PFSK-1 (cell line): ENCODE results near the gene CFAP299.

Experiments used
- FOXP2 ChIP-seq: optimal IDR thresholded peaks from 2 replicates; pipeline ENCODE3; 2011; ENCODE audit warnings: borderline replicate concordance, control low read depth, inconsistent platforms; ENCODE audit not compliant: insufficient read depth; ENCODE audit errors: extremely low read length, extremely low read depth
- POLR2AphosphoS5 ChIP-seq: IDR thresholded peaks from 2 replicates; pipeline ENCODE4 v1.6.1; 2012; ENCODE audit warnings: low read depth, mild to moderate bottlenecking, control low read depth, low read length, moderate library complexity
- SIN3A ChIP-seq: IDR thresholded peaks from 2 replicates; pipeline ENCODE4 v1.6.1; 2012; ENCODE audit warnings: mild to moderate bottlenecking, low read length, moderate library complexity, borderline replicate concordance; ENCODE audit not compliant: insufficient read depth
- TAF1 ChIP-seq: IDR thresholded peaks from 2 replicates; pipeline ENCODE4 v1.6.1; 2012; ENCODE audit warnings: low read length, control low read depth, borderline replicate concordance; ENCODE audit not compliant: insufficient read depth
- TF ChIP-seq, protein P1 (sequence below), 2 experiments: IDR thresholded peaks; 2 replicates each; pipeline versions ENCODE4 v1.6.1 to v1.8.0; 2011 to 2012; ENCODE audit warnings: low read depth in 2 of 2, low read length in 2 of 2, control low read depth in 1 of 2, inconsistent platforms in 1 of 2, mild to moderate bottlenecking in 1 of 2, moderate library complexity in 1 of 2; ENCODE audit not compliant: insufficient read depth in 1 of 2

CFAP299 gene

DNA sequence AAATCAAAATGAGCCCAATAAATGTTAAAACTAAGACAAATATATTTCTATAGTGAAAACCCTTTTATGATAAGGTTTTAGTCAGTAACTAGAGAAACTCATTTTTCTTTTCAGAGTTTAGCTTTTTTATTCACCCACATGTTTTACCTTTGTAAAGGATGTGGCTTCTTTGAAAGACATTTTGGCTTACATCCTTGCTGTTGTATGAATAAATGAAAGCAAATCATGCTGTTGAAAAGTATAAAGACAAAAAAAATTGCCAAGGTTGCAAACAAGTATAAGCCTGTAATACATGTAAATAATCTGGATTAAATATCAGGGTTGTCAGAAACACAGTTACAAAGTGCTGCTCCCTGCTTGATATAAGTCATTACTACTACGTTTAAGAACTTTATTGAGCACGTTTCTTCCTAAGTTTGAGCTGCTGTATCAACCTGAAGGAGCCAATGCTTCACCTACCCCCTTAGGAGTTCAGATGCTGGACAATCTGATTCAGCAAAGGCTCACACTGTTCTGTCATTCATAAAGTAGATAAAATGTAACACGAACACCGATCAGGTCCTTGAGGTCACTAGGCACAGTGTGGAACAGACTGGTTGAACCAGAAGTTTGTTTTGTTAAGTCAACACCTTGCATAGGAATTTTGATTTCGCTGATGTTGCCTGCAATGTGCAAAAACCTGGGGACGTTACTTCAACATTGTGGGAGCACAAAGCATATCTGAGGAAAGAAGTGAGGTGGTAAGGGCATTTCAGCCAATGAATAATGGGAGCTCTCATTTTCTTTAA lies 373.7 kb downstream of the CFAP299 start:
- TF ChIP-seq, protein P1, sequence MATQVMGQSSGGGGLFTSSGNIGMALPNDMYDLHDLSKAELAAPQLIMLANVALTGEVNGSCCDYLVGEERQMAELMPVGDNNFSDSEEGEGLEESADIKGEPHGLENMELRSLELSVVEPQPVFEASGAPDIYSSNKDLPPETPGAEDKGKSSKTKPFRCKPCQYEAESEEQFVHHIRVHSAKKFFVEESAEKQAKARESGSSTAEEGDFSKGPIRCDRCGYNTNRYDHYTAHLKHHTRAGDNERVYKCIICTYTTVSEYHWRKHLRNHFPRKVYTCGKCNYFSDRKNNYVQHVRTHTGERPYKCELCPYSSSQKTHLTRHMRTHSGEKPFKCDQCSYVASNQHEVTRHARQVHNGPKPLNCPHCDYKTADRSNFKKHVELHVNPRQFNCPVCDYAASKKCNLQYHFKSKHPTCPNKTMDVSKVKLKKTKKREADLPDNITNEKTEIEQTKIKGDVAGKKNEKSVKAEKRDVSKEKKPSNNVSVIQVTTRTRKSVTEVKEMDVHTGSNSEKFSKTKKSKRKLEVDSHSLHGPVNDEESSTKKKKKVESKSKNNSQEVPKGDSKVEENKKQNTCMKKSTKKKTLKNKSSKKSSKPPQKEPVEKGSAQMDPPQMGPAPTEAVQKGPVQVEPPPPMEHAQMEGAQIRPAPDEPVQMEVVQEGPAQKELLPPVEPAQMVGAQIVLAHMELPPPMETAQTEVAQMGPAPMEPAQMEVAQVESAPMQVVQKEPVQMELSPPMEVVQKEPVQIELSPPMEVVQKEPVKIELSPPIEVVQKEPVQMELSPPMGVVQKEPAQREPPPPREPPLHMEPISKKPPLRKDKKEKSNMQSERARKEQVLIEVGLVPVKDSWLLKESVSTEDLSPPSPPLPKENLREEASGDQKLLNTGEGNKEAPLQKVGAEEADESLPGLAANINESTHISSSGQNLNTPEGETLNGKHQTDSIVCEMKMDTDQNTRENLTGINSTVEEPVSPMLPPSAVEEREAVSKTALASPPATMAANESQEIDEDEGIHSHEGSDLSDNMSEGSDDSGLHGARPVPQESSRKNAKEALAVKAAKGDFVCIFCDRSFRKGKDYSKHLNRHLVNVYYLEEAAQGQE (IDR thresholded peaks at IDR 0.05; ENCODE audit: insufficient read depth in 1 of 2, low read depth in 2 of 2, low read length in 2 of 2): no peak
- no peak for TF ChIP-seq FOXP2
- TF ChIP-seq TAF1: no peak
- no peak for TF ChIP-seq POLR2AphosphoS5
- no peak for TF ChIP-seq SIN3A

DNA sequence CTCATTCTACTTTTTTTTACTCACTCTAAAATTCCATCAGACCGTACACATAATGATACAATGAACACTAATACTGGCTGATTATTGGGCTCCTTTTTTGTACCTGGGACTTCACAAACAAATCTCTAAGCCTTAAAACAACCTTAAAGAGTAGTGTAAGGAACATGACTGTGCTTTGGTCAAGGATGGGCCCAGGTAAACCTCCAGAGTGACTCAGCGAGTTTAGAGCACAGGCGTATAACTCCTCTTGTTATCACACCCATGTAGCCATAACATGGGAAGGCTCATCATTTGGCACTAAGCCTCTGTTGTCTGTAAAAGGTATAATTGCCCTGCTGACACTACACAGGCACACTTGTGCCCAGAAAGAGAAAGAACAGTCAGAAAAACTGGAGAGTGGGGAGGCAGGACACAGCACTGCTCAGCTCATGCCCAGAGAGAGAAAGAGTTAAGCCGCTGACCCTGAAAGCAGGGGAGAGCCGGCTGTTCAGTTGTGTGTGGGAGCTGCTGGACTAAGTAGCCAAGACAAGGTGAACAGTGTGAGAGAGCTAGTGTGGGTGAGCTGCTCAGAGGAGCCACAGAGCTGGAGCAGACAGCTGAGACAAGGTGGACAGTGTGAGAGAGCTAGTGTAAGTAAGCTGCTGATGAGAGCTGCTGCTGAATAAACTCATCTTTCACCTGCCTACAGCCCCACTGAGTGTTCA lies 375.4 kb downstream of the CFAP299 start:
- TF ChIP-seq POLR2AphosphoS5 (no peak), SIN3A (no peak), TAF1 (no peak), FOXP2 (no peak)
- TF ChIP-seq, protein P1 (IDR thresholded peaks at IDR 0.05; ENCODE audit: insufficient read depth in 1 of 2, low read depth in 2 of 2, low read length in 2 of 2): no peak

DNA sequence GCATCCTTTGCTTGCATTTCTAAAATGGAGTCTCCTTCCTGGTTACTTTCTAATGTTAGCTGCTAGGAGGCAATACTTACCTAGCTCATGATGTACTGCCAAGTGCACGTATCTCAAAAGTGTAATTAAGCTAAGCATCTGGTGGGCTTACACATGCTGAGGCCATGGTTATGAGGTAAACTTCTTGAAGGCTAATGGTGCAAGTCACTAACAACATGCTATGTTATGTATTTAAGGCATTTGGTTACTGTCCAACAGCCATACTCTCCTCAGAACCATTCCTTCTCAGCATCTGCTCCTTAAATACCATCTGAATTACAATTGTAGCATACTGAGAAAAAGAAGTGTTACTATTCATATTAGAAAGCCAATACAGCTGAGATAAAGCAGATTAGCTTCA lies 376.4 kb downstream of the CFAP299 start:
- TF ChIP-seq POLR2AphosphoS5 (no peak), SIN3A (no peak), TAF1 (no peak), FOXP2 (no peak)
- TF ChIP-seq, protein P1 (IDR thresholded peaks at IDR 0.05; ENCODE audit: insufficient read depth in 1 of 2, low read depth in 2 of 2, low read length in 2 of 2): no peak

DNA sequence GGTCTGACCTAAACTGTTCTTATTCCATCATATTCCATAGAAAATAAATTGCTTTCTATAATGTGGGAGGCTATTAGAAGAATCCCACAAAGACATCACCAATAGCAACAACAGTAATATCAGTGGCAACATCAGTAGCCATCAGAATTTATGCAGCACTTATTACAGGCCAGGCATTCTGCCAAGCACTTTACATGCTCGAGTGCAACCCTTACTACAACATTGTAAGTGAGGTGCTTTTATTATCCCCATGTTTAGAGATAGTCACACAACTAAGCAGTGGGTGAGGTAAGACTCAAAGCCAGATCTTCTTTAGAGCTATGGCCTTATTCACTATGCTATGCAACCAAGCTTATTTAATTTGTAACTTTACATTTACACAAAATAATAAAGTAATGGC lies 377.9 kb downstream of the CFAP299 start:
- TF ChIP-seq, protein P1 (IDR thresholded peaks at IDR 0.05; ENCODE audit: insufficient read depth in 1 of 2, low read depth in 2 of 2, low read length in 2 of 2): no peak
- no peak for TF ChIP-seq POLR2AphosphoS5
- TF ChIP-seq TAF1: no peak
- no peak for TF ChIP-seq SIN3A
- TF ChIP-seq FOXP2: no peak
